Body of pancreas (tissue), 4 donors: ENCODE data around the gene MAP7D2. TPM values are rescaled to one million over a fixed set of nuclear protein-coding genes. Genes with fewer than 3 reads are reported as not detected.

Experiments used
- ATAC-seq: fragments of 150-250 bp; one replicate; pipeline ENCODE4 v1.9.1; 2016
- DNase-seq, 4 donors: peaks; one replicate each; pipeline ENCODE4 v3.0.0-alpha.2; 2019
- H3K27ac ChIP-seq, 4 donors: fragments of 200-600 bp; sonication (generic); 1 replicate in 3 of 4; 2 replicates in 1 of 4; pipeline versions ENCODE4 v1.5.1 to v1.6.1; 2016 to 2019; ENCODE audit warnings: mild to moderate bottlenecking in 1 of 4, mixed read lengths in 1 of 4, moderate library complexity in 1 of 4
- H3K27me3 ChIP-seq, 2 donors: fragments of 200-600 bp; sonication (generic); one replicate each; pipeline ENCODE4 v1.6.0; 2016; ENCODE audit warnings: mild to moderate bottlenecking in 1 of 2
- H3K36me3 ChIP-seq, 2 donors: fragments of 200-600 bp; sonication (generic); replicated peaks in 1 of 2; 2 replicates each; pipeline ENCODE4 v1.5.1; 2016; ENCODE audit warnings: low read depth in 2 of 2; ENCODE audit not compliant: insufficient read depth in 1 of 2
- H3K4me1 ChIP-seq: fragments of 200-600 bp; sonication (generic); one replicate; pipeline ENCODE4 v1.6.0; 2016
- H3K4me3 ChIP-seq, 2 donors: fragments of 200-600 bp; sonication (generic); 1 replicate in 1 of 2; 2 replicates in 1 of 2; pipeline ENCODE4 v1.5.1; 2016 to 2019
- H3K9me3 ChIP-seq, 3 donors: fragments of 200-600 bp; sonication (generic); 1 replicate in 2 of 3; 2 replicates in 1 of 3; pipeline ENCODE4 v1.5.1; 2016
- POLR2A ChIP-seq, 3 donors: fragments of 450-650 bp; IDR thresholded peaks; one replicate each; pipeline ENCODE4 v1.6.1; 2016; ENCODE audit warnings: antibody characterized with exemption in 3 of 3, mild to moderate bottlenecking in 2 of 3
- WGBS, 2 donors: methylation state at CpG; one replicate each; pipeline ENCODE4 v1.1.5; 2017; 5-methylcytosine and 5-hydroxymethylcytosine counted together
- intact Hi-C: fragments of 100-400 bp; cut with DNase I; formaldehyde crosslinking; loops from one replicate; pipeline ENCODE4 v1.15.1; 2023
- total RNA-seq, 2 donors: library from RNA; depleted of rRNA; stranded (reverse); fragments of >200 nt; gene quantifications; one replicate each; pipeline ENCODE4 v1.1.0, GENCODE V29; 2016
- TF ChIP-seq, protein P1 (sequence below), 7 experiments: fragments of 450-650 bp in 4 of 7; fragments of 200-600 bp in 3 of 7; sonication (generic) in 3 of 7; IDR thresholded peaks; one replicate each; pipeline ENCODE4 v1.5.1; 2016 to 2019; ENCODE audit warnings: antibody characterized with exemption in 7 of 7

MAP7D2 gene
- total RNA-seq, 2 donors from 2014 or later = under 0.01 to 0.99 TPM

DNA sequence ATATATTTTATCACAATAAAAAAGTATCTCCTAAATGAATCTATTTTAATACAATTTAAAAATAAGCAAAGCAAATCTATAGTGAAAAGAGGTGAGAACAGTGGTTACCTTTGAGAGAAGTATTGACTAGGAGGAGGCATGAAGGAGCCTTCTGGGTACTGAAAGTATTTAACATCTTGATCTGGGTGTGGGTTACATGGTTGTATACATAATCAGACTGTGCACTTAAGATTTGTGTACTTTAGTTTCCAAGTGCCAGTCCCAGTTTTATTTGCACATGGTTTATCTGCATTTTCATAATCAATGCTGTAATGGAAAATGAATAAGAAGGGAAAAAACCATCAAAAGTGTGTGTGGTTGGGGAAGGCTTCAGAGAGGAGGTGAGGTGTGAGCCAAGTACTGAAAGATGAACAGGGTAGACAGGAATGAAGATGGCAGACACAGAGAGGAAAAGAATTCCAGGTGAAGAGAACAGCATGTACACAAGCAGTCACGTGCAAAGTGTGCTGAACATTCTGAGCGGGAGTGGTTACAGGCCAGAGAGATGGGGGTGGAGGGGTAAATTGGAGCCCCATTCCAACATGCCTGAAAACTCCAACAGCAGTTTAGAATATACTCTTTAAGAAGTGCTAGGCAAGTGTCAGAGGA, 14.6 kb downstream of the MAP7D2 start:
- no peak for DNase-seq
- 43 to 44% methylated on average over 2 of the region's 2 CpGs for WGBS, 2 donors
- ATAC-seq = no peak

DNA sequence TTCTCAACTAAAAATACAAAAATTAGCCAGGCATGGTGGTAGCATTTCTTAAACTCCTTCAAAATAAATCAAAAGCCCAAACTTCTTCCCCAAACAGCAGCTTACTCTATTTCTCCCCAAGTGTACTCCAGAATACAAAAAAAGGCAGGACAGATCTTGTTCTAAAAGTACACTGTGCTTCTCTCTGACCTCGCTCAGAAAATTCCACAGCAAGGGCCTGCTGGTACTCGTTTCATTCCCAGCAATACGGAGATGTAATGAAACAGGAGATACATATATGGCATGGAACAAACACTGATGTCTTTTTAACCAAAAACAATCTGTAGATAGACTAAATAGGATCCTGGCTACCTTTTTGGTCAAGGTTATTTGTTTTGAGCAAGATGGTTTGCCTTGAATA, 25.2 kb downstream of the MAP7D2 start:
- no peaks in the 10 kb centered on the region for H3K27me3 ChIP-seq
- 84 to 86% methylated on average over 3 of the region's 3 CpGs for WGBS, 2 donors
- H3K27ac ChIP-seq = no peak overlapping the region
- H3K4me3 ChIP-seq = no peak overlapping the region
- intact Hi-C loops = no loop called here
- H3K9me3 ChIP-seq = no peaks in the 10 kb centered on the region
- H3K4me1 ChIP-seq = no peaks in the 10 kb centered on the region
- no peak for ATAC-seq
- no peak for TF ChIP-seq POLR2A (IDR thresholded peaks at IDR 0.05)
- TF ChIP-seq, protein P1, sequence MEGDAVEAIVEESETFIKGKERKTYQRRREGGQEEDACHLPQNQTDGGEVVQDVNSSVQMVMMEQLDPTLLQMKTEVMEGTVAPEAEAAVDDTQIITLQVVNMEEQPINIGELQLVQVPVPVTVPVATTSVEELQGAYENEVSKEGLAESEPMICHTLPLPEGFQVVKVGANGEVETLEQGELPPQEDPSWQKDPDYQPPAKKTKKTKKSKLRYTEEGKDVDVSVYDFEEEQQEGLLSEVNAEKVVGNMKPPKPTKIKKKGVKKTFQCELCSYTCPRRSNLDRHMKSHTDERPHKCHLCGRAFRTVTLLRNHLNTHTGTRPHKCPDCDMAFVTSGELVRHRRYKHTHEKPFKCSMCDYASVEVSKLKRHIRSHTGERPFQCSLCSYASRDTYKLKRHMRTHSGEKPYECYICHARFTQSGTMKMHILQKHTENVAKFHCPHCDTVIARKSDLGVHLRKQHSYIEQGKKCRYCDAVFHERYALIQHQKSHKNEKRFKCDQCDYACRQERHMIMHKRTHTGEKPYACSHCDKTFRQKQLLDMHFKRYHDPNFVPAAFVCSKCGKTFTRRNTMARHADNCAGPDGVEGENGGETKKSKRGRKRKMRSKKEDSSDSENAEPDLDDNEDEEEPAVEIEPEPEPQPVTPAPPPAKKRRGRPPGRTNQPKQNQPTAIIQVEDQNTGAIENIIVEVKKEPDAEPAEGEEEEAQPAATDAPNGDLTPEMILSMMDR (IDR thresholded peaks at IDR 0.05) = no peak
- H3K36me3 ChIP-seq = no peaks in the 10 kb centered on the region
- no peak for DNase-seq

More for the DNA sequence above, 14.6 kb downstream of the MAP7D2 start:
- Histone ChIP-seq H3K27me3 (no peaks in the 10 kb centered on the region), H3K9me3 (no peaks in the 10 kb centered on the region), H3K36me3 (no peaks in the 10 kb centered on the region), H3K4me1 (no peaks in the 10 kb centered on the region), H3K4me3 (no peak overlapping the region), H3K27ac (no peak overlapping the region)
- no peak for TF ChIP-seq POLR2A (IDR thresholded peaks at IDR 0.05)
- TF ChIP-seq, protein P1 (IDR thresholded peaks at IDR 0.05) = no peak
- intact Hi-C loops = no loop called here

DNA sequence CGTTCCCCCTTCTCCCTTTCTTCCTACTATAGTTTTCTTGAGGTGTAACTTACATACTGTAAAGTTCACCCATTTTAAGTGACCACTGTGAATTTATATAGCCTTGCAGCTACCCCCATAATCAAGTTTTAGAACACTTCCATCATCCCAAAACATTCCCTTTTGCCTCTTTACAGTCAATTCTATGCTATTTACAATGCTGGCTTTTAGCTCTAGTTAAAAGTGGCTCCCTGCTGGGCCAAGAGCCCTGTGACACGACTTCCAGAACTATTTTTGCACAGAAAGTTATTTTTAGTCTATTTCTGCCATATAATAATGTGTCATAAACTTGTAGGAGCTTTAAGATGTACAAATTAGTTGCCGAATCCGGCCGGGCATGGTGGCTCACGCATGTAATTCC, 26.9 kb downstream of the MAP7D2 start:
- ATAC-seq (no peak), DNase-seq (no peak)
- Histone ChIP-seq H3K4me1 (no peaks in the 10 kb centered on the region), H3K36me3 (no peaks in the 10 kb centered on the region), H3K4me3 (no peak overlapping the region), H3K27ac (no peak overlapping the region), H3K27me3 (no peaks in the 10 kb centered on the region), H3K9me3 (no peaks in the 10 kb centered on the region)
- WGBS, 2 donors = 74 to 75% methylated on average over 6 of the region's 6 CpGs
- TF ChIP-seq, protein P1 (IDR thresholded peaks at IDR 0.05) = no peak
- TF ChIP-seq POLR2A (IDR thresholded peaks at IDR 0.05) = no peak
- intact Hi-C loops = no loop called here

DNA sequence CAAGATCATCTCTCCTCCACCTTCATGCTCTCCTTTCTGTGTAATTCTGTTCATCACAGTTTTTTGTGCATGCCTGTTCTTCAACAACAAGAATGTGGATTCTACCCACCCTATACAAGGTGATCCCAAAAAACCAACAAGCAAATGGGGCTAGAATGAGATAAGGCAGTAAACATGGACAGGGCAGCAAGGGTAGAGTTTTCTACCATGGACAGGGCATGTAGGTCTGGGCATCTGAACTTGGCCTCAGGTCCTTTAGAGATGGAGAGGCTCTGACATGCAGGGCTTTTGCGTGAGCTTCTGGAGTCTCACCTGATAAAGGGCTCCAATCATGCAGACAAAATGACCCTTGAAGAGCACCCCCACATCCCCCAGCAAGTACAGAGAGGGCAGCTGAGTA, 36.4 kb downstream of the MAP7D2 start:
- TF ChIP-seq, protein P1 (IDR thresholded peaks at IDR 0.05) = no peak
- no peak for TF ChIP-seq POLR2A (IDR thresholded peaks at IDR 0.05)
- H3K4me3 ChIP-seq = no peak overlapping the region
- H3K9me3 ChIP-seq = no peaks in the 10 kb centered on the region
- no peaks in the 10 kb centered on the region for H3K4me1 ChIP-seq
- no peak overlapping the region for H3K27ac ChIP-seq
- no peaks in the 10 kb centered on the region for H3K36me3 ChIP-seq
- intact Hi-C loops = no loop called here
- no peak for ATAC-seq
- no peaks in the 10 kb centered on the region for H3K27me3 ChIP-seq
- 78 to 100% methylated on average over 1 of the region's 1 CpG for WGBS, 2 donors
- DNase-seq = no peak

DNA sequence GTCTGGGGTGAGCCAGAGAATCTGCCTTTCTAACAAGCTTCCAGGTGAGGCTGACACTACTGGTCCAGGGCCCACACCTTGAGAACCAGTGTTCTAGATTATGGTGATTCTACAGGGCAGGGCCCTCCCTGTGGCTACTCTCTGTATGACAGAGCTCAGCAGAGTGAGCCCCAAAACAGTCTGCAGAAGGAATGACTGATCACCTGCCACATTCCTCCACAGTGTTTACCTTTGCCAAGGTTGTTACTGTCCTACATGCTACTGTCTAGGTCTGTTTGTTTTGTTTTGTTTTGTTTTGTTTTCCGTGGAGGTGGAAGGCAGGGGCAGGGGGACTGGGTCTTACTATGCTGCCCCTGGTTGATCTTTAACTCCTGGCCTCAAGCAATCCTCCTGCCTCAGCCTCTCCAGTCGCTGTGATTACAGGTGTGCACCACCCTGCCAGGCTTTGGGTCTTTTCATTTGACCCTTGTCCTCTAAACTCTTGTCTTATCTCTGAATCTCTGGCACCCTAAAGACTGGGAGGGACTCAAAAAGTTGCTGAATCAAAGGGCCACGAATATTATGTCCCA, 45.1 kb downstream of the MAP7D2 start:
- intact Hi-C loops = no loop called here
- 25 to 28% methylated on average over 3 of the region's 3 CpGs for WGBS, 2 donors
- Histone ChIP-seq H3K27ac (no peak overlapping the region), H3K27me3 (no peaks in the 10 kb centered on the region), H3K4me3 (no peak overlapping the region), H3K36me3 (no peaks in the 10 kb centered on the region), H3K4me1 (no peaks in the 10 kb centered on the region), H3K9me3 (no peaks in the 10 kb centered on the region)
- DNase-seq (no peak), ATAC-seq (no peak)
- TF ChIP-seq POLR2A (IDR thresholded peaks at IDR 0.05) = no peak
- TF ChIP-seq, protein P1 (IDR thresholded peaks at IDR 0.05) = no peak
